Measurements from ENCODE around the gene B3GLCT.

B3GLCT gene

DNA sequence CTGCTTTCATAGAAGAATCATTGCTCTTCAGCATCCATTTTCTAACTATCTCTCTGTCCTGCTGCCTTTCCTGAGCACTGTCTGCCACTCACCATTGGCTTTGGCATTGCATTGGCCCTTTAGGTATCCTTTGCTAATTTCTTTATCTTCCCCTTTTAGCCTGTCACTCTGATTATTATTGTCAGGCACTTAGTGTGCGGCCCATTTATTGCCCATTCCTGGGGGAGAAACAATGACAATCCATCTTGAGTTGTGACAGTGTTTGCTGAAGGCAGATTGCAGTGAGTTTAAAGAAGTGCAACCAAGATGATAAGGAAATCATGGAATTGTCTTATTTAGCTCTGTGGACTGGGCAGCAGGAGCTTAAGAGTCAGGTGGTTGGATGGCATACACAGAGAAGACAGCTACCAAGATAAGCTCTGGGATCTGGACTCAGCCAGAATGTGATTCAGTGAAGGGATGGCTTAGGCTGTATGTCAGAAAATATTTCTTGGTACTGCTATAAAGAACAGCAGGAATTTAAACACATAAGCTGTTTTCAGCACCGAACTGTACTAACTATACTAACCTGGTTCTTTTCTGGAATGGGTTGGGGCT, 25.3 kb downstream of the B3GLCT start:
- no peak for DNase-seq

DNA sequence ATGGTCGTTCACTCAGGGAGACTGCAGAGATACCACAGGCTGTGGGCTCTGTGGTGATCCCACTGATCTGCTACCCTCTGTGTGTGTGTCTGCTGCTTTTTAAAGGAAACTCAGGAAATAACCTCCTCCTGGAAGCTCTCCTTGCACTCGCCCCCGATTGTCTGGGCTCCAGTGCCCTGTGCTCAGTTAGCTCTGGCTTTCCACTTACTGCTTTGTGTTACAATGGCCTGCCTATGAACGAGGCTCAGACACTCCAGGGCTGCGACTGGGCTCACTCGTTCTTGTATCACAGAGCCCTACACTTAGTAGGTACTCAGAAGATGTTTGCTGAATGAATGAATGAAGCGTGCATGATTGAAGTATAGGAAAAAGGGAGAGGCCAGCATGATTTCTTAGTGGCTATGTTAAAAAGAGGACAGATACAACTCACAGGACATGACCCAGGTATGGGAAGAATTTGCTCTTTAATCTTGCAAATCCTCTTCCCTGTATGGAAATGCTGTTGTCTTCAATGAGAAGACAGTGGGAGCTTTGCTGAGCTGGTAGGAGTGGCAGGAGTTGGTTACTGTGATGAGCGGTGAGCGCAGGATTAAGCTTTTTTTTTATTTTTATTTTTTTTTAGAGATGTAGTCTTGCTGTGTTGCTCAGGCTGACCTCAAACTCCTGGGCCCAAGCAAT, 26.4 kb downstream of the B3GLCT start:
- DNase-seq = no peak

DNA sequence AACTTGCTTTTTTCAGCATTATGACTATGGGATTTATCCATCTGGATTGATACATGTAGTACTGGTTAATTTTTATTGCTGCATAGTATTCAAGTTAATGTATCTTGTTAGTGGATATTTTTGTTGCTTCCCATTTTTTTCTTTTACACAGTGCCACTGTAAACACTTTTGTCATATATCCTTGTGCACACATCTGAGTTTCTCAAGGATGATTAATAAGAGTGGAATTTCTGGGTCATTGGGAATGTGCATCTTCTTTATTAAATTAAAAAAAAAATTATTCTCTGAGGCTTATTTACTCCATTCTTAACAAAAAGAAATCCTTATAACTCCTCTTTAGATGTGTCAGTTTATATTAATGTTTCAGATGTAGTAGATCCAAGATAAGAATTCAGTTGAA, 27.3 kb downstream of the B3GLCT start:
- DNase-seq = no peak

DNA sequence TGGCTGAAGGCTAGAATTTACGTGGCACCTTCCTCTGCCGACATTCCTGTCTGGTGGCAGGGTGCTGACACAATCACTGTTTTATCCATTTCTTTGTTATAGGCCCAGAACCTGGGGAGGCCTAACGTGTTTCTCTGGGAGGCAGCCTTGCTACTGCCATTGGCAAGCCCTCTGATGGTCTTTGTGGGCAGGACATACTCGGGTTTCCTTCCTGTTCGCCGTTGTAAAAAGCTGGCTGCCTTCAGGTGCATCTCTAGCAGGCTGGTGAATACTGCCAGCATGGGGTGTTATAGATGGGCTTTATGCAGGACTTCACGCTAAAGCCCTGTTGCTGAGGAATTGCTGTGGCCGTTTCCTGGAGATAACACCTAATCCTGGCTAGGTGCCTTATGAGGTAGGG, 28.1 kb downstream of the B3GLCT start:
- no peak for DNase-seq

DNA sequence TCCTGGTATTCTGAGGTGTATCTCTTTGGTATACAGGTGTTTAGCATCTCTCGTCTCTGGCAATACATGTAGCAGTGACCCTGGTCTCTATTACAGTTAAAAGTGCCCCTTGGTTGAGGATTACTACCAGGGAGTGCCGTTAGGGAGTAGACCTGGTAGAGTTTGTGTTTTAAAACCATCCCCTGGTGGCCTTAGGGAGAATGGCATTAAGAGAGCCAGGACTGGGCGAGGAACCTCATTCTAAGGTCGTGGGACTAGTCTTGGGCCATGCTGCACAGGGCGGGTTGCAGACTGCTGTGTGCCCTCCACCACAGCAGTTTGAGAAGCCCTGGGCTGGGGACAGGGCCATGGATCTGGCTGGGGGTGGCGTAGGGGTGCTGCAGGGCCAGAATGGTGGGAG, 35.0 kb downstream of the B3GLCT start:
- DNase-seq = no peak

DNA sequence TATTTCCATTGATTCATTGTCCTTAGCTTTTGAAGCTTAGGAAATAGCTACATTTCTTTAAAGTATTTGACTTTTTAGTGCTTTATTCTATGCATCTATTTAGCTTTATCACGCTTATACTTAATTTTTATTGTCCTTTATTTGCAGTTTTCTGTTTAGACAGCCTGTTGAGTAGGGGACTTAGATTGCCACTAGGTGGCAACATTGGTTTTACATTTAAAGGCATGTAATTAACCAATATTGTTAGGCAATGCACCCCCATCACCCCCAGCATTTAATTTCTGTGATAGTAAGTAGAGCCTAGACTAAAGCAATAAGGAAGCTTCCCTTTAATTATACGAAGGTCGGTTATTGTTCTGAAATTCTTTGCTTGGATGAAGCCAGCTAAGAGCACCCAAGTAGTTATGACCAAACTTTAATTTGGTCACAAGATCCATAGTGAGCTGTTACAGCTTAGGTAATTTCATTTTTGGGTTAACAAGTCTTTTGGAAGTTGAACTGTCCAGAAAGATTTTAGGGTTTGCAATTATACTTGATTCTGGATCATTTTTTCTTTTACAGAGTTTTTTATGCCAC, 36.5 kb downstream of the B3GLCT start:
- no peak for DNase-seq

DNA sequence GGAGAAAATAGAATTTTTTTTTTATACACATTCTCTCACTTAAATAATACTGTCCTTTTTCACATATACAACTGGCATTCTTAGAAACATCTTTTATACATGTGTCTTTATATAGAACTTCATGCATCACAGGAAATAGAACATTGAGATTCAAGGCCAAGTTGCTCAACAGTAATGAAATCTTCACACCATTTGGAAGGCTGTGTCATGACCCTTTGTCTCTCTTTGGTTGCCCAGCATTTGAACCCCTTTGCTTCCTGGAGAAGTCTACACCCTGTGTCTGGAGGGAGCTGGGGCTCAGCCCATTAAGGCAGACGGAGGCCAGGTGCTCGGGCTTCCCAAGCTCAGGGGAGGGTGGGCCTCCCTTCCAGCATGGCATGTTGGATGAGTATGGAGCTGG, 41.1 kb downstream of the B3GLCT start:
- DNase-seq = no peak

DNA sequence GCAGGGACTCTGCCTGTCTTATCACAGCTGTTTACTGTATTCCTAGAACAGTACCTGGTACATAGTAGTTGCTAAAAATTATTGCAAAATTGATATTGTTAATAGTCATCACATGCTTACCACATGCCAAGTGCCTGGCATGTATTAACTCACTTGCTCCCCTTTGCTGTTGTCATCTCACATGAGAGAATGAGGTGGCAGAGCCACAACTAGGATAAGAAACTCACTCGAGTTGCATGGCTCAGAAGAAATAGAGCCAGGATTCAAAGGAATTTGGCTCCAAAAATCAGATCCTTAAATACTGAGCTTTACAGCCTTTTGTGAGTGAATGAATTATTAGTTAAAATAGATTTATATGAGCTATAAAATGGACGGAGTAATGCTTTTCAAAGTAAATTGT, 42.6 kb downstream of the B3GLCT start:
- no peak for DNase-seq

DNA sequence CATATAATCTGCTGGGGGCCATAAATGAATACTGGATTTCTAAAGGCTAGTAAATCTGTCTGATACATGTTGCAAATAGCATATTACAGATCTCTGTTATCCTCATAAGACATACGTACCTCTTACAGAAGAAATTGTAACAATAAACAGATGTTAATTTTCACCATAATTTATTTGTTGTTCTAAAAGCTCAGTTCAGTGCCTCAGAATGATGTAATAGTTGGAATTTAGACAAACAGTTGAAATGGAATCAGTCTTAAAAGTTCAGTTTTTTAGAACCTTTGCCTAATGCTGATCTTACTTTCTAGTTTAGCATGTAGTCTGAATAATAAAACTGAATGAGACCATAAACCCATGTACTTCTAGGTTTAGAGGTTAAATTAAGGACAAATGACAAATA, 43.1 kb downstream of the B3GLCT start:
- DNase-seq = no peak

DNA sequence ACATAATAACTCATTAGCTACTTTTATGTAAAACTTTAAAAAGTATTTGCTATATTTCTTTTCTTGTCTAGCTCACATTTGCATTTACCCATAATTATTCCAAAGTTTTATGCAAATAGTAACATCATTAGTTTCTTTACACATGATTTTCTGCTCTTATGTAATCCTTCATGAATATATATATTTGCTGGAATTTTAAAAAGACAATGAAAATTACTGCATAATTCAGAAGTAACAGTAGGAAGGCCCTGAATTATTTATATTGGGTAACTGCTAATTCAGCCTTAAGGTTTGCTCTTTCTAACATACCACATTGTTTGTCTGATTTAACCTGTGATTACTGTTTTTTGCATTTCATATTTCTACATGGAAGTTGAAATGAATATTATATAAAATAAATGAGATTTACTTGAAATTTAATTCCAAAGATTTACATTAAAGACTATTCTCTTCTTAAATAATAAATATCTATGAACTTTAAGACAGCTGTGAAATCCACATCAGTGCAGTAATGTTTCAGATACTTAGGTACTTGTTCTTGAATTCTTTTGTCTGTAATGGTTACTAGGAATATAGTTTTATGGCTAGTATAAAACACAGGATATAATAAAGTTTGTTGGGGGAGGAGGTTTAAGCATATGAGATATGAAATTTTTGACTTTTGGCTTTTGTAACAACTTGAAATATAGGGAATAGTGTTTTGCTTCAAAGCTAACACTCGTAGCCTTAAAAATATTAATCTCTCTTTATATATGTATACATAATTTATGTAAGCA, 46.0 kb downstream of the B3GLCT start:
- DNase-seq = no peak

DNA sequence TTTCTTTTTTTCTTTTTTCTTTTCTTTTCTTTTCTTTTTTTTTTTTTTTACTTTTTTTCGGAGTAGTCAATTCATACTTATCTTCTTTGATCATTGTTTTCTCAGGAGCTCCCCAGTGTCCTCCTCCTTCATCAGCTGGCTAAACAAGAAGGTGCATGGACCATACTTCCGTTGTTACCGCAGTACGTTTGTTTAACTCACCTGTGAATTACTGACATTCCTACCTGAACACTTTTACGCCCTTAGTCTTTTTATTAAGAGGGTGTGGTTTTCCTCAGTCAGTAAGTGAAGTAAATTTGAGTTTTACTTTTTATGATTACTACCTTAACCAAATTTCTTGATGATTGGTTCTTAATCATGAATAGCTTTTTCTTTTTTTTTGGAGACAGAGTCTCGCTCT, 47.1 kb downstream of the B3GLCT start:
- no peak for DNase-seq

DNA sequence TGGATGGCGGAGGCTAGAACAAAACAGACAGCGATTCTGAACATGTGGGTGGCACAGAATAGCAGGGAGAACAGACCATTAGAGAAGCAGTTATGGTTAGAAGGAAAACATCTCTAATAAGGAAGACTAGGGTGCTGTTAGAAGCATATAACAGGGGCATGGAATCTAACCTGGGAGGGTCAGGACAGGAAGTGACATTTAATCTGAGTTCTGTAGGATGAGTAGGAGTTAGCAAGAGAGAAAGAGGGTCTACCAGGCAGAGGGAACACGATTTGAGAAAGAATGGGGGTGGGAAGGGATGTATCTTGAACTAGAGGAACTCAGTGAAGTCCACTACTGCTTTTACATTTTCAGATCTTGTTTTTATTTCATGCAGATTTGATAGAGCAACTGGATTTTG, 48.6 kb downstream of the B3GLCT start:
- DNase-seq = no peak

DNA sequence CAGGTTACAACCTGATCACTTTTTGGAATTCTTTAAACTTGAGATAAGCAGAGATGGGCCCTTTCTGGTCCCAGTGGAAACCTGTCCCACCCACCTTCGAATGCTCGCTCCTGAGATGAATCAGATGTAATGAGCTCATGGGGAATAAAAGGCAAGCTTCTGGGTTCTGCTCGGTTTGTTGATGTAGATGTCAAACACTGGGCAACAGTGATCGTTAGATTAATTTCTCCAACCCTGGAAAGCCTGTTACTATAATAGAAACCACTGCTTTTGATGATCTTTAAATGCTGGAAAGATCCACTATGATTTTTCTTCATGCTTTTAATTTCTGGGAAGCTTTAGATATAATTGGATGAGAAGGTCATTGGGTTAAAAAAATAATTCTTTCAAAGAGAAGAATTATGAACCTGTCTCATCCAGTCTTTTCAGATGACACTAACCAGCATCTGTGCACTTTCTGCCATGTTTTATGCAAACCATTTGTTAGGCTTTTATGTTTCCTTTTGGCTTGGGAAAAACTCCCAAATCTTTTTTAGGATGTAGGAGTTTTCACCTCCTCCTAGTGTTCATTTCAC, 49.3 kb downstream of the B3GLCT start:
- DNase-seq = no peak

DNA sequence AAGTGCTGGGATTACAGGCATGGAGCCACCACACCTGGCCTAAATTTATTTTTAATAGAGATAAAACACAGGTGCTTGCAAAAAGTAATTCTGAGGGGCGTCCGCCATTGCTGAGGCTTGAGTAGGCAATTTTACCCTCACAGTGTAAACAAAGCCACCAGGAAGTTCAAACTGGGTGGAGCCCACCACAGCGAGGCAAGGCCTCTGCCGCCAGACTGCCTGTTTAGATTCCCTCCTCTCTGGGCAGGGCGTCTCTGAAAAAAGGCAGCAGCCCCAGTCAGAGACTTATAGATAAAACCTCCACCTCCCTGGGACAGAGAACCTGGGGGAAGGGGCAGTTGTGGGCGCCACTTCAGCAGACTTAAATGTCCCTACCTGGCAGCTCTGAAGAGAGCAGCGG, 50.7 kb downstream of the B3GLCT start:
- no peak for DNase-seq

DNA sequence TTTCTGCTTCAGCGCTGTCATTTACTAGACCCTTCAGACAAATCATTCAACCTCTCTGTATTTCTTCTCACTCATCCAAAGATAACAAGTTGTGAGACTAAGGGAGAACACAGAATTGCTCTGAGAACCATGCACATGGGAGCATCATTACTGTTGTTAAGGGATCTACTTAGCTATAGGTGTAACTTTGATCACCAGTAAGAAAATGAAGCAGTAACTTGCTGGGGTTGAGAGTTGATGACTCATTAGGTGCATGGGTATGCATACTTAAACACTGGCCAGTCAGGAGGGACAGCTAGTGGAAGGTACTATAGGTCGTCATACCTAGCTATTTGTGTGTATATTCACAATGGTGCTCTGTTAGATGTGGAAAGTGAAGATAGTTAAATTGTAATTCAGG, 61.5 kb downstream of the B3GLCT start:
- no peak for DNase-seq

DNA sequence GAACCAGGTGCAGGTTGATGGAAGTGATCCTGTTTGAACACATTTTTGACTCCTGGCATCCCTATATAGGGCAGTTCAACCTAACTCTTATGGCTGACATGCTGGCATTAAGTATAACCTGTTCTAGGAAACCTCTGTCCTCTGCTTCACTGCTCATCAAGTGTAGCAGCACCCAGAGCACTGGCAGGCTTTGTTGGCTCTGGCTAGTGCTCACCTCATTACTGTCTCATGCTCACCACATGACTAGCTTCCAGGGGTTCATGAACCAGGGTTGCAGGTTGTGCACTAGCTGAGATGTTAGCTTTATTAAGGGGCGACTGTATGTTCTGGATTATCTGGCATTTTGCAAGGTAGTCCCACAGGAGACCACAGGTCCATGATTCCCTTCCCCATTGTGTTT, 63.6 kb downstream of the B3GLCT start:
- DNase-seq = no peak

DNA sequence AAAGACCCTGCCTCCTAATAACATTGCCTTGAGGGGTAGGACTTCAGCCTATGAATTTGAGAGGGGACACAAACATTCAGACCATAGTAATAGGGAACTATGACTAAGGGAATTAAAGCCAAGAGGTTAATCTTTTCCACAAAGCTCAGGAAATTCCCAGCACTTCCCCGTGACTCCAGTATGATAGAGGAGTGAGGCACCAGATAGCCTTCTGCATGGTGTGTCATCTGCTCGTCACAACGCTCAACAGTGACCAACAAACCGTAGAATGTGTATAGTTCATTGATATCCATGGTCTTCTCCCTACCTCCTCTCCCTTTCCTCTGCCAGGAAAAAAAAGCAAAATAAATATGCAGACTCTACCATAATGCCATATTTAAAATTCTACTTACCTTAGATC, 64.4 kb downstream of the B3GLCT start:
- DNase-seq = no peak

DNA sequence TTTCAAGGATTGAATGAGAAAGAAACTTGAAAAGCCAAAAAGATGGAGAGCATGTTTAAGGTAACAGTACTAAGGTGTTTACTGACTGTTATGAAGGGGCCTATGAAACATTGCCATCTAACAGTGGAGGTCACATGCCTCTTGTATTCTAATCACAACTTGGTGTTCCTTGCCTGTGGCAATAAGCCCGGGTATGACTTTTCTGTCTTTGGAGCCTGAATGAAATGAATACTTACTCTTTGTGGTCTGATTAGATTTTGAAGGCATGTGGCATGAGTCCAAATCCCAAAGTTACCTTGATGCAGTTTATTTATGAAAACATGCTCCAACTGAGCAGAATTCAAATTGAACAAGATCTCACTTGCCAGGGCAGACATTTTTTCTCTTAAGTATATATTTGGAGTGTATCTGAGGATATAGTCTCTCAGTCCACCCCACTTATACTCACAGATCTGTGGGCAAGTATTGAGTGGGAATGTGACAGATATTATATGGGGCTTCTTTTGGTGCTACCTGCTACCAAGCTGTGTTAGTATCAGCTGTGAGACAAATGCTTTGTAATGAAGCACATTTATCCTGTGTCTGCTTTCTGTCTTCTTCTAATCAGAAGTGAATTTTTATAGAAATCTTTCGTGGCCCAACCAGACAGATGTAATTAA, 67.5 kb downstream of the B3GLCT start:
- no peak for DNase-seq

DNA sequence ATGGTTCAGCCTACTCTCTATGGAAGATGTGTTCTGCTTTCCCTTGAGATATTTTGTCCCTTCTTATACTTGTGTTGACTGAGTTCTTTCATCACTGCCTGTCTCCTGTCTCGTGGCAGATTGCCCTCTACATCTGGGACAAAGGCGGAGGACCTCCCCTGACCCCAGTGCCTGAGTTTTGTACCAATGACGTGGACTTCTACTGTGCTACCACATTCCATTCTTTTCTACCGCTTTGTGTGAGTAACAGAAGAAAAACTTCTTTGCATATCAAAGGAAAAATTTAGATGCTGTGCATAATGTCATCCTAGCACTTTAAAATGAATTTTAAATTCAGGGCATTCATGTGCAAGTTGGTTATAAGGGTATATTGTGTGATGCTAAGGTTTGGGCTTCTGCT, 74.6 kb downstream of the B3GLCT start:
- no peak for DNase-seq

DNA sequence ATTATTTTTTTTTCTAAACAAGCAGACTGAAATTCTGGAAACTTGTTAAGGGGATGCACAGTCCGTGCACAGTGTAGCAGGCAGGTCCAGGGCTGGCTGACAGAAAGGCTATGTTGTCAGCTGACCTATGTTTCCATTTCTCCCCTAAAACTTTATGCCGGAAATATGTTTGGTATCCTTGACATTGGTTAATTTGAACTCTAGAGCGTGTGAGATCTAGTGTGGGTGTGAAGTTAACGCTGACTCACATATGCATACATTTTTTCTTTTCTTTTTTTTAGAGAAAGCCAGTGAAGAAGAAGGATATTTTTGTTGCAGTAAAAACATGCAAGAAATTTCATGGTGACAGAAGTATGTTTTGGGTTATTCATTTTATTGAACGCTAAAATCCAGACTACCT, 76.6 kb downstream of the B3GLCT start:
- no peak for DNase-seq

DNA sequence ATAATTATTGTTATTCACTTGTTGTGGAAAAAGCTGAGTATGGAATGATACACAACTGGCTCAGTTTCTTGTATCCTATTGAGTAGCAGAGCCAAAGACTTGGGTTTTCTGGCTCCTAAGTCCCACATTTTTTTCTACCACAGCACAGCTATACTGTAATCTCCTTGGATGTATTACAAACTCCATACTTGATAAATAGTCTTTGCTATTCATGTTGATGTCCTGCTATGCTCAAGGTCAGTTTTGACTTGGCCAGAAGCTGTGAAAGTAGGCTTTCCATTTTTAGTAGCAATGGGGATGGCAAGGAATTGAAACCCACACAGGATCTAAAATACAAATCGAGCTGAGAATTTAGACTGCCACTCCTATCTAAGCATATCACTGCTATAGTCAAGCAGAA, 79.1 kb downstream of the B3GLCT start:
- no peak for DNase-seq

DNA sequence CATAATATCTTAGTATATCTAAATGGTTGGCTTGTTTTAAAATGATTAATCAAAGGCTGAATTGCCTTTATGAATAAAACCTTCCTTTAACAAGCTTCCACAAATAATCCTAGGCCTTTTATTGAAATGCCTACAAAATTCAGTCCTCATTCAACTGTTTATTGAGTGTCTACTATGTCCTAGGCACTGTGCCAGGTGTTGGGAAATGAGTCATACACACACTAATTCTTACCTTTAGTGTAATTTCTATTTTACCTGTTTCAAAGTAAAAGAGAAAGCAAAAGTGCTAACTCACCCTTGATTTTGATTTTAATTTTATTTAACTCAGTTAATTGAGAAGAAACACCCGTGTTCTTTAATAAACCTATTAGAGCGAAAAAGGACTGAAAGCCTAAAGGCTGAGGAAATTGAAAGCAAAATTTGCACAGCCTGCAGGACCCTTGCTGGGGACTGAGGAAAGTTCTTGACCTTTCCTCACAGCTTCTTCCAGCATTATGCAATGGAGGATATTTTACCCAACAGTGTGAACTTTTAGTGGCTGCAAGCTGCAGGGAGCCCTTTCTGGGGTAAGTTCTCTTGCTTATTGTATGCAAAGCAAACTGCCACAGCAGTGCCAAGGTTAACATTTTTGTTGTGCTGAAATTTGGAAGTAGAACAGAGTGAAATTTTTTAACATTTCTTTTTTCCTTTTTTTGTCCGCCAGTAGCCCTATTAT, 83.1 kb downstream of the B3GLCT start:
- no peak for DNase-seq

DNA sequence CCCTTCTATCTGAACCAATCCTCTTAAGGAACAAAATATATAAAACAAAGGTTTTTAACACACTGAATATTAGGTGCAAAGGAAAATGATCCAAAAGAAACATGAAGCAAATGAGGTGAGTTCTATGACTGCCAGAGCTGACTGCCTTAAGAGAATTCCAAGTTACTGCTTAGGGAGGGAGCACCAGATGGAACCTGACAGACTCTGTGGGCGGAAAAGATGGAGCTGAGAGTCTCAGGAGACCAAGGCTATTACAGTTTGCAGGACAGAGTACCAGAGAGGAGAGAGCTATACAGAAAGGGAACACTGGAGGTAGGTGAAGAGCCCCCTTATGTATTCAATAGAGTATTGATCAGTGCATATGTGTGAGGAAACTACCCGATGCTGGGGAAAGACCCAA, 87.2 kb downstream of the B3GLCT start:
- no peak for DNase-seq
